ENCODE data around the gene RAB17.

The RAB17 gene

GRCh38 chr2:237616734-237617586, 26.4 kb upstream of the RAB17 start:
- no peaks in the 10 kb centered on the region for H3K27me3 ChIP-seq (ENCODE audit: insufficient read depth, low read length, poor library complexity, severe bottlenecking)
- H3K9ac ChIP-seq (ENCODE audit: low read depth, low read length, poor library complexity, severe bottlenecking) = no peak overlapping the region
- H3K4me2 ChIP-seq (ENCODE audit: low read depth, low read length, poor library complexity, severe bottlenecking) = peak overlapping the region; percentile 72
- H3K9me3 ChIP-seq (ENCODE audit: insufficient read depth, low read depth, low read length) = no peaks in the 10 kb centered on the region
- no peak for TF ChIP-seq EZH2phosphoT487 (IDR thresholded peaks at IDR 0.05; ENCODE audit: borderline replicate concordance)
- TF ChIP-seq CTCF (conservative IDR thresholded peaks at IDR 0.05; ENCODE audit: low read length) = no peak
- H2AFZ ChIP-seq (ENCODE audit: low read length) = no peak overlapping the region
- peaks cover 48% of the 10 kb centered on the region for H3K4me1 ChIP-seq (ENCODE audit: insufficient read depth, low read length, poor library complexity, severe bottlenecking)
- H3F3A ChIP-seq (ENCODE audit: low read depth) = no peaks in the 10 kb centered on the region; the same call in 1 of the 2 replicates
- no peaks in the 10 kb centered on the region for H3K79me2 ChIP-seq (ENCODE audit: insufficient read depth, low read length)
- H3K4me3 ChIP-seq (ENCODE audit: low read length, poor library complexity, severe bottlenecking) = peak overlapping the region; percentile 58
- no peaks in the 10 kb centered on the region for H3K36me3 ChIP-seq (ENCODE audit: insufficient read depth, low read length)
- H4K20me1 ChIP-seq (ENCODE audit: insufficient read depth, low read length, poor library complexity, severe bottlenecking) = no peaks in the 10 kb centered on the region
- no peaks in the 10 kb centered on the region for H3K9me2 ChIP-seq (replicated peaks; ENCODE audit: low read depth, low read length)

- Histone ChIP-seq H3K9me2 (replicated peaks; ENCODE audit: low read depth, low read length) (no peaks in the 10 kb centered on the region), H3F3A (ENCODE audit: low read depth) (no peaks in the 10 kb centered on the region; the same call in 1 of the 2 replicates), H3K27me3 (ENCODE audit: insufficient read depth, low read length, poor library complexity, severe bottlenecking) (no peaks in the 10 kb centered on the region), H3K4me3 (ENCODE audit: low read length, poor library complexity, severe bottlenecking) (peak overlapping the region; percentile 41), H3K9me3 (ENCODE audit: insufficient read depth, low read depth, low read length) (no peaks in the 10 kb centered on the region), H2AFZ (ENCODE audit: low read length) (no peak overlapping the region), H3K79me2 (ENCODE audit: insufficient read depth, low read length) (no peaks in the 10 kb centered on the region), H4K20me1 (ENCODE audit: insufficient read depth, low read length, poor library complexity, severe bottlenecking) (no peaks in the 10 kb centered on the region), H3K4me1 (ENCODE audit: insufficient read depth, low read length, poor library complexity, severe bottlenecking) (peaks cover 48% of the 10 kb centered on the region), H3K9ac (ENCODE audit: low read depth, low read length, poor library complexity, severe bottlenecking) (no peak overlapping the region), H3K36me3 (ENCODE audit: insufficient read depth, low read length) (no peaks in the 10 kb centered on the region), H3K4me2 (ENCODE audit: low read depth, low read length, poor library complexity, severe bottlenecking) (peak overlapping the region; percentile 72)
- no peak for TF ChIP-seq EZH2phosphoT487 (IDR thresholded peaks at IDR 0.05; ENCODE audit: borderline replicate concordance)
- TF ChIP-seq CTCF (conservative IDR thresholded peaks at IDR 0.05; ENCODE audit: low read length) = no peak
Measured at GRCh38 chr2:237616373-237616733, 25.8 kb upstream of the RAB17 start.

- Histone ChIP-seq H3K4me1 (ENCODE audit: insufficient read depth, low read length, poor library complexity, severe bottlenecking) (peaks cover 48% of the 10 kb centered on the region), H3K36me3 (ENCODE audit: insufficient read depth, low read length) (no peaks in the 10 kb centered on the region), H3K9ac (ENCODE audit: low read depth, low read length, poor library complexity, severe bottlenecking) (no peak overlapping the region), H3K4me2 (ENCODE audit: low read depth, low read length, poor library complexity, severe bottlenecking) (peak overlapping the region; percentile 72), H4K20me1 (ENCODE audit: insufficient read depth, low read length, poor library complexity, severe bottlenecking) (no peaks in the 10 kb centered on the region), H3K9me3 (ENCODE audit: insufficient read depth, low read depth, low read length) (no peaks in the 10 kb centered on the region), H3K27me3 (ENCODE audit: insufficient read depth, low read length, poor library complexity, severe bottlenecking) (no peaks in the 10 kb centered on the region), H3F3A (ENCODE audit: low read depth) (no peaks in the 10 kb centered on the region; the same call in 1 of the 2 replicates), H3K4me3 (ENCODE audit: low read length, poor library complexity, severe bottlenecking) (peak overlapping the region; percentile 41), H3K79me2 (ENCODE audit: insufficient read depth, low read length) (no peaks in the 10 kb centered on the region), H3K9me2 (replicated peaks; ENCODE audit: low read depth, low read length) (no peaks in the 10 kb centered on the region), H2AFZ (ENCODE audit: low read length) (no peak overlapping the region)
- TF ChIP-seq CTCF (conservative IDR thresholded peaks at IDR 0.05; ENCODE audit: low read length) = no peak
- no peak for TF ChIP-seq EZH2phosphoT487 (IDR thresholded peaks at IDR 0.05; ENCODE audit: borderline replicate concordance)
Measured at GRCh38 chr2:237615631-237616249, 25.2 kb upstream of the RAB17 start.
